ENCODE results near the gene RPTOR.
"Not testable (repeated sequence)": the region's sequence is repeated elsewhere in the genome, so short reads cannot be mapped to it uniquely, and the experiment has no call there.

RPTOR gene

GRCh38 chr17:80795090-80795580 lies 250.5 kb downstream of the RPTOR start:
- no peaks in the 10 kb centered on the region for H3K27me3 ChIP-seq (ENCODE audit: control insufficient read depth in 5 of 5, insufficient read depth in 4 of 5, low read length in 5 of 5)
- H3K4me1 ChIP-seq (ENCODE audit: control insufficient read depth in 5 of 5, insufficient read depth in 5 of 5, low read length in 5 of 5) = peaks cover 2 to 25% (median 16%) of the 10 kb centered on the region in 5 donors
- no peaks in the 10 kb centered on the region for H3K9me3 ChIP-seq (ENCODE audit: control insufficient read depth in 5 of 5, low read length in 5 of 5)
- peaks cover 2 to 11% (median 6%) of the 10 kb centered on the region in 5 donors for H3K36me3 ChIP-seq (ENCODE audit: control insufficient read depth in 5 of 5, insufficient read depth in 5 of 5, low read length in 5 of 5)
- no peak overlapping the region for H3K9ac ChIP-seq (ENCODE audit: low read length in 5 of 5)
- H3K27ac ChIP-seq (ENCODE audit: low read depth, low read length) = no peak overlapping the region
- no peak overlapping the region for H3K4me3 ChIP-seq (ENCODE audit: low read depth in 1 of 5, low read length in 5 of 5)

- peaks cover 2 to 11% (median 6%) of the 10 kb centered on the region in 5 donors for H3K36me3 ChIP-seq (ENCODE audit: control insufficient read depth in 5 of 5, insufficient read depth in 5 of 5, low read length in 5 of 5)
- no peaks in the 10 kb centered on the region for H3K27me3 ChIP-seq (ENCODE audit: control insufficient read depth in 5 of 5, insufficient read depth in 4 of 5, low read length in 5 of 5)
- H3K4me1 ChIP-seq (ENCODE audit: control insufficient read depth in 5 of 5, insufficient read depth in 5 of 5, low read length in 5 of 5) = peaks cover 0 to 19% (median 12%) of the 10 kb centered on the region in 5 donors
- no peak overlapping the region for H3K27ac ChIP-seq (ENCODE audit: low read depth, low read length)
- H3K9ac ChIP-seq (ENCODE audit: low read length in 5 of 5) = no peak overlapping the region
- no peaks in the 10 kb centered on the region for H3K9me3 ChIP-seq (ENCODE audit: control insufficient read depth in 5 of 5, low read length in 5 of 5)
- no peak overlapping the region for H3K4me3 ChIP-seq (ENCODE audit: low read depth in 1 of 5, low read length in 5 of 5)
Observed at GRCh38 chr17:80795754-80796153, 251.1 kb downstream of the RPTOR start.

GRCh38 chr17:80796430-80796861 lies 251.8 kb downstream of the RPTOR start:
- peaks cover 2 to 11% (median 5%) of the 10 kb centered on the region in 5 donors for H3K36me3 ChIP-seq (ENCODE audit: control insufficient read depth in 5 of 5, insufficient read depth in 5 of 5, low read length in 5 of 5)
- H3K27me3 ChIP-seq (ENCODE audit: control insufficient read depth in 5 of 5, insufficient read depth in 4 of 5, low read length in 5 of 5) = no peaks in the 10 kb centered on the region
- H3K9me3 ChIP-seq (ENCODE audit: control insufficient read depth in 5 of 5, low read length in 5 of 5) = no peaks in the 10 kb centered on the region
- H3K27ac ChIP-seq (ENCODE audit: low read depth, low read length) = no peak overlapping the region
- no peak overlapping the region for H3K4me3 ChIP-seq (ENCODE audit: low read depth in 1 of 5, low read length in 5 of 5)
- H3K4me1 ChIP-seq (ENCODE audit: control insufficient read depth in 5 of 5, insufficient read depth in 5 of 5, low read length in 5 of 5) = peaks cover 0 to 14% (median 9%) of the 10 kb centered on the region in 5 donors
- no peak overlapping the region for H3K9ac ChIP-seq (ENCODE audit: low read length in 5 of 5)

DNA sequence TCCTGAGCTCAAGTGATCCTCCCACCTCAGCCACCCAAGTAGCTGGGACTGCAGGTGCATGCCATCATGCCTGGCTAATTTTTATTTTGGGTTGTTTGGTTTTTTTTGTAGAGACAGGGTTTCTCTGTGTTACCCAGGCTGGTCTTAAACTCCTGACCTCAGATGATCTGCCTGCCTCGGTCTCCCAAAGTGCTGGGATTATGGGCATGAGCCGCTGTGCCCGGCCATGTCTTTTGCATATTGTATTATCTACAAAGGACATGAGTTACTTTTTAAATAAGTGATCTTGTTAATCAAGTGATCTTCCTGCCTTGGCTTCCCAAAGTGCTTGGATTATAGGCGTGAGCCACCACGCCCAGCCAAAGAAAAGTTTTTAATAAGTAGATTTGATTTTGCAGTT lies 252.6 kb downstream of the RPTOR start:
- H3K9me3 ChIP-seq (ENCODE audit: control insufficient read depth in 5 of 5, low read length in 5 of 5); H3K4me3 ChIP-seq (ENCODE audit: low read depth in 1 of 5, low read length in 5 of 5); H3K27me3 ChIP-seq (ENCODE audit: control insufficient read depth in 5 of 5, insufficient read depth in 4 of 5, low read length in 5 of 5); H3K4me1 ChIP-seq (ENCODE audit: control insufficient read depth in 5 of 5, insufficient read depth in 5 of 5, low read length in 5 of 5); H3K9ac ChIP-seq (ENCODE audit: low read length in 5 of 5); H3K27ac ChIP-seq (ENCODE audit: low read depth, low read length): not testable (repeated sequence)
- H3K36me3 ChIP-seq (ENCODE audit: control insufficient read depth in 5 of 5, insufficient read depth in 5 of 5, low read length in 5 of 5) = peaks cover 0 to 11% (median 5%) of the 10 kb centered on the region in 5 donors

DNA sequence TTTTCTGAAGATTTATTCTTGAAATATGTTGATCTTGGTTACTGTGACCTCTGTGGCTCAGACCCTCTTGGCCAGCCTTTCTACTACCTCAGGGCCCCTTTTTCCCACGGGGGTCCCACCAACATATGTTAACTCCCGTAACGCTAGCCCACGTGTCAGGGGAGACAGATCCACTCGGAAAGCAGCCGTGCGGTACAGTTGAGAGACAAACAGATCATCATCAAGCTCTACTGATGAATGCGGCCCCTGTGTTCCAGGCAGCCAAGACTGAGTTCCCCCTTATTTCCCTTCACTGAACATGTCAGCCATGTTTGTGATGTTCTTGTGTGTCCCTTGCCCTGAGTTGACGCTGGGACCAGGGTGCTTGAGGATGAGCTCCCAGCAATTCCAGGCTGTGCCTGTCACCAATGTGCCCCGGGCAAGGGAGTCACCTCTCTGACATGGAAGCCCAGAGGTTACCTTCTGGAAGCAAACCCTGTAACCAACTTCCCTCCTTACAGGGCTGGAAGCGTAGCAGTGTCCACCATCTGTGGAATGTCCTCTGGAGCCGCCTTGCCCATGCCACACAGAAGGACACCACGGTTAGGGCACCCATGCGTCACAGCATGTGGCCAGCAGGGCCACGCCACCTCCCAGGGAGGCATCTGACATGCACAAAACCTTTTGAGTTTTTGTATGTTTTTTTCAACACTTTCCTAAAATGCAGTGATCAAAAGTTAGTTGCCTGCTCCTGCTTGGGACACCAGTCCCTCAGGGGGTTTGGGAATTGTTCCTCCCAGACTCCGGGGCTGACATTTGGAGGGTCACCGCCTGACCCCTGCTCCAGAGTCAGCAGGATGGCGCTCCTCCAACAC lies 253.3 kb downstream of the RPTOR start:
- Histone ChIP-seq H3K4me1 (ENCODE audit: control insufficient read depth in 5 of 5, insufficient read depth in 5 of 5, low read length in 5 of 5) (peaks cover 0 to 6% (median 0%) of the 10 kb centered on the region in 5 donors), H3K9me3 (ENCODE audit: control insufficient read depth in 5 of 5, low read length in 5 of 5) (no peaks in the 10 kb centered on the region), H3K27ac (ENCODE audit: low read depth, low read length) (no peak overlapping the region), H3K9ac (ENCODE audit: low read length in 5 of 5) (no peak overlapping the region), H3K27me3 (ENCODE audit: control insufficient read depth in 5 of 5, insufficient read depth in 4 of 5, low read length in 5 of 5) (no peaks in the 10 kb centered on the region), H3K4me3 (ENCODE audit: low read depth in 1 of 5, low read length in 5 of 5) (no peak overlapping the region), H3K36me3 (ENCODE audit: control insufficient read depth in 5 of 5, insufficient read depth in 5 of 5, low read length in 5 of 5) (peaks cover 0 to 11% (median 5%) of the 10 kb centered on the region in 5 donors)

DNA sequence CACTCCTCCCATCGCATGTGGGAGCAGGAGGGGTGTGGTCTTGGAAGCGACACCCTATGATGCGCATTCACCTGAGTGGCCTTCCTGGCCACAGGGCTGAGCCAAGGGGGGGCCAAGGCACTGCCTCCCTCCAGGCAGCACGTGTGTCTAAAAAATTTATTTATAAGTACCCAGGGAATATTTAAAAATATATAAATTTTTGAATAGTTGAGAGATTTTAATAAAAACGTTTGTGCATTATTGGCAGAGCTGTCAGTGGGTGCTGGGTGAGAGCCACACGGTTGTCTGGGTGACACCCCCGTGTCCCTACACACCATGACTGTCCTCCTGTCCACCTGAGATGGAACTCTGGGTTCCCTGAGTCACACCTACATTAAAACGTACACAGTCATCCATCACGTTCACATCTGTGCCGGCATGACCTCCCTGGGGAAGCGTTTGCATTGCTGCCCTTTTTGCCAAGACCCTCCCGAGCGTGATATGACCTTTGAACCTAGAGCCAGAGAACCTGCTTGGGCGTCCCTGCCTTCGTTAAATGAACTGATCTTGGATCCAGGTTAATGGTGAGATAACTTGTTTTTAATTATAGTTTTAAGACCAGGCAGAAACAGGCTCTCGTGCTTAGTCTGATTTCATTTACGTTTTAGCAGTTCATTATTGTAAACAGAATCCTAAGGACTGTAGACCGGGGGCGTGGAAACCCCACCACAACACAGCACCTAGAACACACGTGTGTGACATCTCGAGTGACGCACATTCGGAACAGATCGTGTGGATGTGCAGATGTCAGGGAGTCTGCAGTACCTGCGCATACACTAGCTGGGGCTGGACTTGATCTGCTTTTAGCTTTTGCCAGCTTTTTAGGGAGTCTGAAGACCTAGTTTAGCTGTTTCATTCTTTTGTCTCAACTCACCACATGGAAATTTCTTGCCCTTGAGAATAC lies 254.2 kb downstream of the RPTOR start:
- Histone ChIP-seq H3K4me1 (ENCODE audit: control insufficient read depth in 5 of 5, insufficient read depth in 5 of 5, low read length in 5 of 5) (peaks cover 0 to 6% (median 0%) of the 10 kb centered on the region in 5 donors), H3K9ac (ENCODE audit: low read length in 5 of 5) (no peak overlapping the region), H3K9me3 (ENCODE audit: control insufficient read depth in 5 of 5, low read length in 5 of 5) (no peaks in the 10 kb centered on the region), H3K27me3 (ENCODE audit: control insufficient read depth in 5 of 5, insufficient read depth in 4 of 5, low read length in 5 of 5) (no peaks in the 10 kb centered on the region), H3K36me3 (ENCODE audit: control insufficient read depth in 5 of 5, insufficient read depth in 5 of 5, low read length in 5 of 5) (peaks cover 0 to 18% (median 8%) of the 10 kb centered on the region in 5 donors), H3K27ac (ENCODE audit: low read depth, low read length) (no peak overlapping the region), H3K4me3 (ENCODE audit: low read depth in 1 of 5, low read length in 5 of 5) (no peak overlapping the region)

DNA sequence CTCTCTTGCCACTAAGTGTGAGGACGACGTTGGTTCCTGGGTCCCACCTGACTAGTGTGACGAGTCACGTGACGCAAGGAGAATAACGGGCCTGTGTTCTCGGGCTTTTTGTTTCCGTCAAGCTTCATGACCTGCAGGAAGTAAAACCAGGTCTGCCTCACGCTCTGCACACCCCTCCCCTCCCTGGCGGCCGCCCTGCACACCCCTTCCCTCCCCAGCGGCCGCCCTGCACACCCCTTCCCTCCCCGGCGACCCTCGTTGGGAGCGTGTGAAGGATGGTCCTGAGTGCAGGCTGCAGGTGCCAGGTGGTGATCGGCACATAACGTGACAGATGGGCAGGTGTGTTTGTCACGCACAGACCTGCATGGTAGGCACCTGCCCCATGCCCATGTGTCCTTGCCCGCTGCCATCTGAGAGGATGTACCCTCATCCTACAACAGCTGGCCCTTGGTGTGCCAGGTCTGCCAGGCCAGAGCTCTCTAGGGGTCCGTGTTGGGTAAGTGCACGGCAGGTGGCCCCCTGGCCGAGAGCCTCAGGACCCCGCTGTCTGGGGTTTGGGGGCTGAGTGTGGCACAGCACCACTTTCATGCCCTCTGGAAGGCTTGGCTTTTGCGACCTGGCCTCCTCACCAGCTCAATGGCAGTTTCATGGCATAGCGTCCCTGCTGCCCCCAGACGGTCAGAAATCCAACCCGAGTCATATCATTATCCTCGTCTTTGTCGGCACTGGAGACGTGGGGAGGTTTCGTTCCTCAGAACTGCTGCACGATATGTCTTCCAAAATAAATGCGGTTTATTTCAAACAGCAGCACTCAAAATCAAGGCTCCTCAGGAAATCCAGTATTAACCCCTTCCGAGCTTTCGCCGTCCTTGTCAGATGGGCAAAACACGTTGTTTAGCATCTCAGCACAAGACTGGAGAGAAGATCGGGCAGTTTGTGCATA lies 255.2 kb downstream of the RPTOR start:
- Histone ChIP-seq H3K27me3 (ENCODE audit: control insufficient read depth in 5 of 5, insufficient read depth in 4 of 5, low read length in 5 of 5) (no peaks in the 10 kb centered on the region), H3K9ac (ENCODE audit: low read length in 5 of 5) (no peak overlapping the region), H3K4me1 (ENCODE audit: control insufficient read depth in 5 of 5, insufficient read depth in 5 of 5, low read length in 5 of 5) (peaks cover 0 to 6% (median 0%) of the 10 kb centered on the region in 5 donors), H3K27ac (ENCODE audit: low read depth, low read length) (no peak overlapping the region), H3K36me3 (ENCODE audit: control insufficient read depth in 5 of 5, insufficient read depth in 5 of 5, low read length in 5 of 5) (peaks cover 0 to 18% (median 8%) of the 10 kb centered on the region in 5 donors), H3K9me3 (ENCODE audit: control insufficient read depth in 5 of 5, low read length in 5 of 5) (no peaks in the 10 kb centered on the region), H3K4me3 (ENCODE audit: low read depth in 1 of 5, low read length in 5 of 5) (no peak overlapping the region)

- Histone ChIP-seq H3K9me3 (ENCODE audit: control insufficient read depth in 5 of 5, low read length in 5 of 5) (no peaks in the 10 kb centered on the region), H3K4me3 (ENCODE audit: low read depth in 1 of 5, low read length in 5 of 5) (no peak overlapping the region), H3K4me1 (ENCODE audit: control insufficient read depth in 5 of 5, insufficient read depth in 5 of 5, low read length in 5 of 5) (peaks cover 0 to 3% (median 0%) of the 10 kb centered on the region in 5 donors), H3K9ac (ENCODE audit: low read length in 5 of 5) (no peak overlapping the region), H3K36me3 (ENCODE audit: control insufficient read depth in 5 of 5, insufficient read depth in 5 of 5, low read length in 5 of 5) (peaks cover 0 to 16% (median 8%) of the 10 kb centered on the region in 5 donors), H3K27ac (ENCODE audit: low read depth, low read length) (no peak overlapping the region), H3K27me3 (ENCODE audit: control insufficient read depth in 5 of 5, insufficient read depth in 4 of 5, low read length in 5 of 5) (no peaks in the 10 kb centered on the region)
Observed at GRCh38 chr17:80800481-80801391, 256.1 kb downstream of the RPTOR start.

Measured in subcutaneous abdominal adipose tissue (tissue), 5 donors.